ENCODE results near the gene ZNF416. TPM values are rescaled to one million over a fixed set of nuclear protein-coding genes. Genes with fewer than 3 reads are reported as not detected.
A peak's percentile ranks its signal among the peaks of the same experiment; 100 is the strongest.

Gene ZNF416
- total RNA-seq, 2 donors from 2014 or later, result 8.0 to 9.1 TPM

DNA sequence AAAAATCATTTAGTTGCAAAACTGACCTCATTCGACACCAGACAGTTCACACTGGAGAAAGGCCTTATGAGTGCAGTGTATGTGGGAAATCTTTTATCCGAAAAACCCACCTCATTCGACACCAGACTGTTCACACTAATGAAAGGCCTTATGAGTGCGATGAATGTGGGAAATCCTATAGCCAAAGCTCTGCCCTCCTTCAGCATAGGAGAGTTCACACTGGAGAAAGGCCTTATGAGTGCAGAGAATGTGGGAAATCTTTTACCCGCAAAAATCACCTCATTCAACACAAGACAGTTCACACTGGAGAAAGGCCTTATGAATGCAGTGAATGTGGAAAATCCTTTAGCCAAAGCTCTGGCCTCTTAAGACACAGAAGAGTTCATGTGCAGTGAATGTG, 28.2 kb upstream of the ZNF416 start:
- peaks cover 66% of the 10 kb centered on the region for H3K36me3 Mint-ChIP-seq (ENCODE audit: low read depth)
- no peaks in the 10 kb centered on the region for H3K9me3 ChIP-seq (ENCODE audit: control insufficient read depth, low read length)
- no peak overlapping the region for H3K4me3 ChIP-seq (ENCODE audit: low read length)
- TF ChIP-seq, protein P1, sequence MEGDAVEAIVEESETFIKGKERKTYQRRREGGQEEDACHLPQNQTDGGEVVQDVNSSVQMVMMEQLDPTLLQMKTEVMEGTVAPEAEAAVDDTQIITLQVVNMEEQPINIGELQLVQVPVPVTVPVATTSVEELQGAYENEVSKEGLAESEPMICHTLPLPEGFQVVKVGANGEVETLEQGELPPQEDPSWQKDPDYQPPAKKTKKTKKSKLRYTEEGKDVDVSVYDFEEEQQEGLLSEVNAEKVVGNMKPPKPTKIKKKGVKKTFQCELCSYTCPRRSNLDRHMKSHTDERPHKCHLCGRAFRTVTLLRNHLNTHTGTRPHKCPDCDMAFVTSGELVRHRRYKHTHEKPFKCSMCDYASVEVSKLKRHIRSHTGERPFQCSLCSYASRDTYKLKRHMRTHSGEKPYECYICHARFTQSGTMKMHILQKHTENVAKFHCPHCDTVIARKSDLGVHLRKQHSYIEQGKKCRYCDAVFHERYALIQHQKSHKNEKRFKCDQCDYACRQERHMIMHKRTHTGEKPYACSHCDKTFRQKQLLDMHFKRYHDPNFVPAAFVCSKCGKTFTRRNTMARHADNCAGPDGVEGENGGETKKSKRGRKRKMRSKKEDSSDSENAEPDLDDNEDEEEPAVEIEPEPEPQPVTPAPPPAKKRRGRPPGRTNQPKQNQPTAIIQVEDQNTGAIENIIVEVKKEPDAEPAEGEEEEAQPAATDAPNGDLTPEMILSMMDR (conservative IDR thresholded peaks at IDR 0.05), result no peak
- 92 to 97% methylated on average over 2 to 4 of the region's 5 CpGs for WGBS, 2 experiments (ENCODE audit: insufficient coverage in 1 of 2, insufficient read length in 1 of 2)
- peaks cover 33% of the 10 kb centered on the region for H3K36me3 ChIP-seq (ENCODE audit: control insufficient read depth, insufficient read depth, low read length)
- H3K27ac Mint-ChIP-seq, result no peak overlapping the region
- H3K27me3 Mint-ChIP-seq (ENCODE audit: insufficient read depth), result peaks cover under 1% of the 10 kb centered on the region
- H3K27me3 ChIP-seq (ENCODE audit: control insufficient read depth, insufficient read depth, low read length, poor library complexity, severe bottlenecking), result no peaks in the 10 kb centered on the region
- H3K9ac ChIP-seq (ENCODE audit: extremely low read depth, low read length, poor library complexity, severe bottlenecking), result no peak overlapping the region
- no peaks in the 10 kb centered on the region for H3K4me1 ChIP-seq (ENCODE audit: control insufficient read depth, insufficient read depth, low read length)
- no peaks in the 10 kb centered on the region for H3K4me1 Mint-ChIP-seq
- H3K9me3 Mint-ChIP-seq, result peaks cover 63% of the 10 kb centered on the region
- DNase-seq, result no peak
- no peak overlapping the region for H3K4me3 Mint-ChIP-seq
- no peak overlapping the region for H3K27ac ChIP-seq (ENCODE audit: low read depth, low read length)

DNA sequence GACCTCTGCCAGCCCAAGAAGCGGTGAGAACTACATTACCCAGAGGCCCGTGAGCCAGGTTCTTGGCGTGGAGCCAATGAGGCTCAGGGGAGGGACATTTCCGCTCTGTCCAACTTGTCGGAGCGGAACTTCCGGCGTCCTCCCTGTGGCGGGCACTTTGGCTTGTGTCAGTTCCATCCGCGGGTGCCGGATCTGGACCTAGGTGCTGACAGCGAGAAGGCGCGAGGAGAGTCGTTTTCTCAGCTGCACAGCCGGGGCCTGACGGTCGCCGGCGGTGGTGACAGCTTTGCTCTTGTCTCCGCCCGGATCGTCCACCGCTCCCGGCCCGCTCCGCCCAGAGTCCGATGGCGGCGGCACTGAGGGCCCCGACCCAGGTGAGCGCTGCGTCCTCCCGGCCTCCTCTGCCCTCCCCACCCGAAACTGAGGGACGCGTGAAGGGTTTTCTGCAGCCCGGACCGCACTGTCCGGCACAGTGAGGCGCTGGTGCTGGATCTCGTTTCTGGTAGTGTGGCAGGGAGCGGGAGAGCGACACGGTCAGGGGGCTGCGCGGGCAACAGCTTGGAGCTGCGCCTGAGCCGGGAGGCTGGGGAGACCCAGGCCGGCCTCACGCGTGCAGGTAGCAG, 21.2 kb upstream of the ZNF416 start, which contains the start of gene ZNF530:
Gene ZNF530 (plus strand): TSS at position 125 of the 623 bp plus-strand sequence. CDS start 4,461 bp downstream, outside the sequence.
- peaks cover 38% of the 10 kb centered on the region for H3K36me3 Mint-ChIP-seq (ENCODE audit: low read depth)
- H3K27ac ChIP-seq (ENCODE audit: low read depth, low read length), result no peak within 1 kb of the TSS
- no peaks in the 10 kb centered on the region for H3K4me1 ChIP-seq (ENCODE audit: control insufficient read depth, insufficient read depth, low read length)
- H3K4me3 Mint-ChIP-seq, result peak within 1 kb of the TSS; percentile 77
- peaks cover 6% of the 10 kb centered on the region for H3K36me3 ChIP-seq (ENCODE audit: control insufficient read depth, insufficient read depth, low read length)
- H3K27me3 Mint-ChIP-seq (ENCODE audit: insufficient read depth), result peaks cover 22% of the 10 kb centered on the region
- peaks cover 4% of the 10 kb centered on the region for H3K27me3 ChIP-seq (ENCODE audit: control insufficient read depth, insufficient read depth, low read length, poor library complexity, severe bottlenecking)
- peak within 1 kb of the TSS; percentile 35 for H3K9ac ChIP-seq (ENCODE audit: extremely low read depth, low read length, poor library complexity, severe bottlenecking)
- H3K9me3 Mint-ChIP-seq, result peaks cover 36% of the 10 kb centered on the region
- H3K27ac Mint-ChIP-seq, result peak within 1 kb of the TSS; percentile 30
- DNase-seq, result peak; percentile 96
- H3K4me1 Mint-ChIP-seq, result no peaks in the 10 kb centered on the region
- 1% methylated on average over 24 to 53 of the region's 53 CpGs for WGBS, 2 experiments (ENCODE audit: insufficient coverage in 1 of 2, insufficient read length in 1 of 2)
- peak within 1 kb of the TSS; percentile 83 for H3K4me3 ChIP-seq (ENCODE audit: low read length)
- H3K9me3 ChIP-seq (ENCODE audit: control insufficient read depth, low read length), result no peaks in the 10 kb centered on the region
- TF ChIP-seq, protein P1 (conservative IDR thresholded peaks at IDR 0.05), result no peak

DNA sequence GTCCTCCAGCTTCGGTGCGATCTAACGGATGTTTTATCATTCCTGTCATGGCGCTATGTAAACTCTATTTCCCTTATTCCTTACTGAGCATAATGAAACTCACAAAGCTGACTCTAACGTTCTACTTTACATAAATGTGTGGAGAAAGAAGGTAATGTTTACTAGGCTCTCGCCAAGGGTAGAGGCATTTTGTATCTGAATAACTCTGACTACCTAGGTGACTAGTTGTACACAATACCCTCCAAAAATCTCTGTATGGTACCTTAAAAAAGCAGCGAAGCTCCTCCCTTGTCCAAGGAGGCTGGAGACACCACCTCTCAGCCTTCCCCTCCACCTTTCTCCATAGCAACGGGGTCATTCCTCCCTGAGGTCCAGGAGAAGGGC, 20.7 kb upstream of the ZNF416 start:
- peak overlapping the region; percentile 83 for H3K4me3 ChIP-seq (ENCODE audit: low read length)
- H3K36me3 Mint-ChIP-seq (ENCODE audit: low read depth), result peaks cover 33% of the 10 kb centered on the region
- H3K9ac ChIP-seq (ENCODE audit: extremely low read depth, low read length, poor library complexity, severe bottlenecking), result no peak overlapping the region
- WGBS, 2 experiments (ENCODE audit: insufficient coverage in 1 of 2, insufficient read length in 1 of 2), result 63% methylated on average over 5 to 8 of the region's 8 CpGs
- DNase-seq, result no peak
- H3K27ac Mint-ChIP-seq, result peak overlapping the region; percentile 30
- peaks cover 37% of the 10 kb centered on the region for H3K9me3 Mint-ChIP-seq
- peak overlapping the region; percentile 77 for H3K4me3 Mint-ChIP-seq
- H3K9me3 ChIP-seq (ENCODE audit: control insufficient read depth, low read length), result no peaks in the 10 kb centered on the region
- peaks cover under 1% of the 10 kb centered on the region for H3K36me3 ChIP-seq (ENCODE audit: control insufficient read depth, insufficient read depth, low read length)
- TF ChIP-seq, protein P1 (conservative IDR thresholded peaks at IDR 0.05), result no peak
- no peaks in the 10 kb centered on the region for H3K4me1 Mint-ChIP-seq
- peaks cover 4% of the 10 kb centered on the region for H3K27me3 ChIP-seq (ENCODE audit: control insufficient read depth, insufficient read depth, low read length, poor library complexity, severe bottlenecking)
- H3K4me1 ChIP-seq (ENCODE audit: control insufficient read depth, insufficient read depth, low read length), result no peaks in the 10 kb centered on the region
- peaks cover 22% of the 10 kb centered on the region for H3K27me3 Mint-ChIP-seq (ENCODE audit: insufficient read depth)
- H3K27ac ChIP-seq (ENCODE audit: low read depth, low read length), result no peak overlapping the region

All from endodermal cell (in vitro differentiated cells).